NCI-H2196 (cell line): ENCODE results near the gene RIBC2.

Experiments used
- DNase-seq: peaks from one replicate; lab custom pipeline; 2025; ENCODE audit not compliant: unreplicated experiment; lab: John Stamatoyannopoulos, UW

Gene RIBC2

GRCh38 chr22:45470871-45471270 is 57.4 kb downstream of the RIBC2 start:
- no peak for DNase-seq

GRCh38 chr22:45472426-45472825 is 58.9 kb downstream of the RIBC2 start:
- no peak for DNase-seq

GRCh38 chr22:45473626-45474237 is 60.2 kb downstream of the RIBC2 start:
- no peak for DNase-seq

- DNase-seq, result no peak
Measured at GRCh38 chr22:45475063-45475747, 61.7 kb downstream of the RIBC2 start.

- DNase-seq, result no peak
Measured at GRCh38 chr22:45475851-45476514, 62.5 kb downstream of the RIBC2 start.

GRCh38 chr22:45476814-45477213 is 63.3 kb downstream of the RIBC2 start:
- no peak for DNase-seq

- no peak for DNase-seq
Measured at GRCh38 chr22:45477366-45478107, 64.0 kb downstream of the RIBC2 start.

GRCh38 chr22:45478108-45478771 is 64.7 kb downstream of the RIBC2 start:
- no peak for DNase-seq

- no peak for DNase-seq
Measured at GRCh38 chr22:45480717-45481116, 67.2 kb downstream of the RIBC2 start.

GRCh38 chr22:45481661-45482060 is 68.2 kb downstream of the RIBC2 start:
- no peak for DNase-seq
